ENCODE measurements around the gene KIF21A. TPM values are rescaled to one million over a fixed set of nuclear protein-coding genes. Genes with fewer than 3 reads are reported as not detected.

KIF21A gene
- total RNA-seq, 2 experiments from 2014 or later, result 13.0 to 13.1 TPM

Other genes starting within 250 kb of the KIF21A start
- gene ABCD2, start 176.7 kb upstream of the KIF21A start, total RNA-seq, result 10 to 100 TPM; 23.5 TPM

Measured in activated CD4-positive, alpha-beta T cell treated with anti-CD3 and anti-CD28 coated beads, Interleukin-2, amount 10 ng/mL, durations not matched to agents 7 days and 5 days (primary cell).